GM10266 (cell line): ENCODE data around the gene UROC1.

Source experiments
- DNase-seq: peaks from one replicate; pipeline ENCODE4 v3.0.0; 2012; ENCODE audit errors: extremely low spot score
- CTCF ChIP-seq: IDR thresholded peaks from 2 replicates; pipeline ENCODE4 v1.5.1; 2012; ENCODE audit warnings: mild to moderate bottlenecking, low read depth; ENCODE audit not compliant: control insufficient read depth, insufficient read depth; ENCODE audit errors: missing control alignments

The UROC1 gene

GRCh38 chr3:126546013-126546412, 28.4 kb upstream of the UROC1 start:
- no peak for TF ChIP-seq CTCF
- no peak for DNase-seq

GRCh38 chr3:126545544-126545943, 28.0 kb upstream of the UROC1 start:
- no peak for DNase-seq
- TF ChIP-seq CTCF = no peak

- no peak for DNase-seq
- TF ChIP-seq CTCF = no peak
Observed at GRCh38 chr3:126544596-126545281, 27.2 kb upstream of the UROC1 start.

- TF ChIP-seq CTCF = no peak
- no peak for DNase-seq
Observed at GRCh38 chr3:126543457-126544061, 26.0 kb upstream of the UROC1 start.

DNA sequence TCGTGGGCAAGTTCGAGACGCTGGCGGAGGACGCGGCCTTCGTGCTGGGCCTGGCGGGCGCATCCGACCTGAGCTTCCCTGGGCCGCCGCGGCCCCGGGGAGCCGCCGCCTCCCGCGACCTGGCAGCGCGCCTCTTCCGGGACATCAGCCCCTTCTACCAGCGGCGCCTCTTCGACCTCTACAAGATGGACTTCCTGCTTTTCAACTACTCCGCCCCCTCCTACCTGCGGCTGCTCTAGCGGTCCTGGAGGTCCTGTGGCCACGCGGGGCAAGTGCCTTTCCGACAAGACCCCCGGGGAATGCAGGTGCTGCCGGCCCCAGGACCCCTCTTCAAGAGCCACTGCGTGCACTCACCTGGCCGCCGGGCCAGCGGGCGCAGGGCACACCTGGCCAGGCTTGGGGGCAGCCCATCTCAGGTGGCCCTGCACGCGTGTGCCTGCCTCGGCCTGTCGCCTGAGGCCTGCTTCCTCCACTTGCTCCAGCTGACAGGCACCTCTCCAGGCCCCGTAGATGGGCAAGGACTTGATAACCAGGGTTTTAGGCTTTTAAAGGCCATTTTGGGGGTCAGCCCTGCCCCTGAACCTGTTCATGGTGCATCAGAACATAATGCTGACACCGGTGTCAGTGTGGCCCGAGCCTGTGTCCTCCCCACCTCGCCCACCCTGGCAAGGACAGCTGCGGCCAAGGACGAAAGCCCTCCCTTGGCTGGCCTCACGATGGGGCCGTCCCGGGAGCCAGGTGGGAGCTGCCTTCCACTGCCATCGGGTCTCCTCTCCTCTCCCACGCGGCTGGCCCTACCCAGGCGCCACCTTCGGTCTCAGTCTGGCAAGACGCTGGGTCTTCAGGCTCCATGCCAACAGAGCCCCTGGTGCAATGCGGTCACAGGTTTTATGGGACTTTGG, 25.0 kb upstream of the UROC1 start:
- no peak for TF ChIP-seq CTCF
- DNase-seq = no peak

GRCh38 chr3:126541628-126542339, 24.2 kb upstream of the UROC1 start:
- no peak for DNase-seq
- TF ChIP-seq CTCF = no peak
